Prostate gland (tissue), 2 donors: Measurements from ENCODE around the gene ZER1. TPM values are rescaled to one million over a fixed set of nuclear protein-coding genes. Genes with fewer than 3 reads are reported as not detected.
A peak's percentile ranks its signal among the peaks of the same experiment; 100 is the strongest.

Experiments used
- DNase-seq: peaks from one replicate; pipeline ENCODE4 v3.0.0-alpha.2; 2019; ENCODE audit warnings: low spot score
- H3K27ac ChIP-seq, 2 donors: fragments of 200-600 bp; sonication (generic); 2 replicates each; pipeline ENCODE4 v1.5.1; 2017 to 2019
- H3K27me3 ChIP-seq: fragments of 200-600 bp; sonication (generic); replicated peaks from 2 replicates; pipeline ENCODE4 v1.5.1; 2019; ENCODE audit not compliant: insufficient read depth
- H3K36me3 ChIP-seq, 2 donors: fragments of 200-600 bp; sonication (generic); 1 replicate in 1 of 2; 2 replicates in 1 of 2; pipeline versions ENCODE4 v1.5.1 to v1.8.1; 2017 to 2019
- H3K4me1 ChIP-seq: fragments of 200-600 bp; sonication (generic); replicated peaks from 2 replicates; pipeline ENCODE4 v1.5.1; 2019
- H3K4me3 ChIP-seq, 2 donors: fragments of 200-600 bp; sonication (generic); 2 replicates each; pipeline ENCODE4 v1.5.1; 2017 to 2019
- H3K9me3 ChIP-seq: fragments of 200-600 bp; sonication (generic); 2 replicates; pipeline ENCODE4 v1.5.1; 2017
- POLR2A ChIP-seq: fragments of 450-650 bp; IDR thresholded peaks from one replicate; pipeline ENCODE4 v1.6.1; 2016; ENCODE audit warnings: antibody characterized with exemption, mild to moderate bottlenecking
- POLR2AphosphoS5 ChIP-seq: sonication (generic); formaldehyde crosslinking; IDR thresholded peaks from one replicate; pipeline ENCODE4 v1.6.1; 2017; ENCODE audit warnings: antibody characterized with exemption
- WGBS: methylation state at CpG from one replicate; pipeline ENCODE4 v1.1.5; 2018; 5-methylcytosine and 5-hydroxymethylcytosine counted together
- intact Hi-C: fragments of 100-400 bp; cut with DNase I; formaldehyde crosslinking; loops from one replicate; pipeline ENCODE4 v1.14.2; 2022
- total RNA-seq, 2 donors: library from RNA; depleted of rRNA; stranded (reverse); fragments of >200 nt; gene quantifications; one replicate each; pipeline ENCODE4 v1.1.0, GENCODE V29; 2016
- TF ChIP-seq, protein P1 (sequence below), 4 experiments: fragments of 200-600 bp in 2 of 4; fragments of 450-650 bp in 2 of 4; sonication (generic) in 2 of 4; IDR thresholded peaks; 1 replicate in 3 of 4; 2 replicates in 1 of 4; pipeline ENCODE4 v1.5.1; 2016 to 2019; ENCODE audit warnings: antibody characterized with exemption in 4 of 4, mild to moderate bottlenecking in 2 of 4, moderate library complexity in 2 of 4

The ZER1 gene
- total RNA-seq, 2 donors from 2014 or later = 86.6 to 122 TPM

GRCh38 chr9:128818839-128819715 lies 47.4 kb upstream of the ZER1 start:
- Histone ChIP-seq H3K27me3 (no peaks in the 10 kb centered on the region), H3K4me3 (peak overlapping the region; percentile 54 to 63), H3K27ac (peak overlapping the region; percentile 80 to 82), H3K9me3 (no peaks in the 10 kb centered on the region), H3K36me3 (peaks cover 0 to 4% of the 10 kb centered on the region in 2 donors), H3K4me1 (peaks cover 4% of the 10 kb centered on the region)
- WGBS = 18% methylated on average over 42 of the region's 90 CpGs
- peak; percentile 23 for DNase-seq
- intact Hi-C loops = no loop called here
- no peak for TF ChIP-seq POLR2A
- TF ChIP-seq, protein P1, sequence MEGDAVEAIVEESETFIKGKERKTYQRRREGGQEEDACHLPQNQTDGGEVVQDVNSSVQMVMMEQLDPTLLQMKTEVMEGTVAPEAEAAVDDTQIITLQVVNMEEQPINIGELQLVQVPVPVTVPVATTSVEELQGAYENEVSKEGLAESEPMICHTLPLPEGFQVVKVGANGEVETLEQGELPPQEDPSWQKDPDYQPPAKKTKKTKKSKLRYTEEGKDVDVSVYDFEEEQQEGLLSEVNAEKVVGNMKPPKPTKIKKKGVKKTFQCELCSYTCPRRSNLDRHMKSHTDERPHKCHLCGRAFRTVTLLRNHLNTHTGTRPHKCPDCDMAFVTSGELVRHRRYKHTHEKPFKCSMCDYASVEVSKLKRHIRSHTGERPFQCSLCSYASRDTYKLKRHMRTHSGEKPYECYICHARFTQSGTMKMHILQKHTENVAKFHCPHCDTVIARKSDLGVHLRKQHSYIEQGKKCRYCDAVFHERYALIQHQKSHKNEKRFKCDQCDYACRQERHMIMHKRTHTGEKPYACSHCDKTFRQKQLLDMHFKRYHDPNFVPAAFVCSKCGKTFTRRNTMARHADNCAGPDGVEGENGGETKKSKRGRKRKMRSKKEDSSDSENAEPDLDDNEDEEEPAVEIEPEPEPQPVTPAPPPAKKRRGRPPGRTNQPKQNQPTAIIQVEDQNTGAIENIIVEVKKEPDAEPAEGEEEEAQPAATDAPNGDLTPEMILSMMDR (IDR thresholded peaks at IDR 0.05) = no peak
- no peak for TF ChIP-seq POLR2AphosphoS5

DNA sequence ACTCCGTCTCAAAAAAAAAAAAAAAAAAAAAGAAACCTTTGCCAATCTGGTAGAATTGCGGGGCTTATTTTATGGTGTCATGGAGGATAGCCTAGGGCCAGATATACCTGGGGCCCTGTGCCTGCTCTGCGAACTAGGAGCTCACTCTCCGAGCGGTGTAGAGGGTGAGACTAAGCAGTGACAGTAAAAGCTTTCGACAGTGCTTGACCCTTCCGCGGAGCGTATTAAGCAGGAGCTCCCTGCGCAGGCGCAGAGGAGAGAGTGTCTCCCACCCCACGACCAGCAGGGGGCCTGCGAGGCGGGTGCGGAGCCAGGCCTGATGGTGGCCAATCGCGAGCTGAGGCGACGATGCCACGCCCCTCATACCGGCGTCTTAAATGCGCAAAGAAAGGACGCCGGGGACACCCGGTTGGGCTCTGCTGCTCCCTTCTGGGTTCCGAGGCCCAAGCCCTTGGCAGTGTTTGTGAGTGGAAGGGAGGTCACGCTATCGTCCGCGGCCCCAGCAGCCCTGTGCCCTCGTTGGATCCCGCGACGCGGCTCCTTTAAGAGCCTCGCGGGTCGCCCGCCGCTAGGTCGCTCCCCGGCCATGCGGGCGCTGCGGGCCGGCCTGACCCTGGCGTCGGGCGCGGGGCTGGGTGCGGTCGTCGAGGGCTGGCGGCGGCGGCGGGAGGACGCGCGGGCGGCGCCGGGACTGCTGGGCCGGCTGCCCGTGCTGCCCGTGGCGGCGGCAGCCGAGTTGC lies 46.5 kb upstream of the ZER1 start, which contains the start of gene ENDOG:
Gene ENDOG, plus strand, starts transcription at position 402 of the 740 bp plus-strand sequence. Its CDS starts 185 bp downstream, at position 587.
- peaks cover under 1% of the 10 kb centered on the region for H3K4me1 ChIP-seq
- DNase-seq = peak; percentile 96
- H3K36me3 ChIP-seq = peaks cover 0 to 4% of the 10 kb centered on the region in 2 donors
- peak within 1 kb of the TSS; percentile 80 to 82 for H3K27ac ChIP-seq
- H3K9me3 ChIP-seq = no peaks in the 10 kb centered on the region
- intact Hi-C loops = no loop called here
- peak within 1 kb of the TSS; percentile 54 to 63 for H3K4me3 ChIP-seq
- TF ChIP-seq POLR2A (peak; percentile 95), POLR2AphosphoS5 (peak; percentile 98)
- TF ChIP-seq, protein P1 (IDR thresholded peaks at IDR 0.05) = peak; percentile 93 to 100 (median 96)
- WGBS = under 1% methylated on average over 70 of the region's 70 CpGs
- H3K27me3 ChIP-seq = no peaks in the 10 kb centered on the region

DNA sequence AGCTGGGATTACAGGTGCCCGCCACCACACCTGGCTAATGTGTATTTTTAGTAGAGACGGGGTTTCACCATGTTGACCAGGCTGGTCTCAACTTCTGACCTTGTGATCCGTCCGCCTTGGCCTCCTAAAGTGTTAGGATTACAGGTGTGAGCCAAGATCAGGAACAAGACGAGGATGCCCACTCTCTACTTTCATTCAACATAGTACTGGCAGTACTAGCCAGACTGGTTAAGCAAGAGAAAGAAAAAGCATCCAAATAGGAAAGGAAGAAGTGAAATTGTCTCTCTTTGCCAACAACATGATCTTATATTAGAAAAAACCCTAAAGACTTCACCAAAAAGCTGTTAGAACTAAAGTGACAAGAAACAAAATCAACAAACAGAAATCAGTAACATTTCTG lies 39.1 kb upstream of the ZER1 start:
- 61% methylated on average over 5 of the region's 5 CpGs for WGBS
- H3K9me3 ChIP-seq = no peaks in the 10 kb centered on the region
- no peak overlapping the region for H3K4me3 ChIP-seq
- no peak overlapping the region for H3K27ac ChIP-seq
- intact Hi-C loops = no loop called here
- no peak for DNase-seq
- no peaks in the 10 kb centered on the region for H3K27me3 ChIP-seq
- peaks cover 6 to 17% of the 10 kb centered on the region in 2 donors for H3K36me3 ChIP-seq
- TF ChIP-seq POLR2AphosphoS5 (peak; percentile 64), POLR2A (no peak)
- TF ChIP-seq, protein P1 (IDR thresholded peaks at IDR 0.05) = no peak
- no peaks in the 10 kb centered on the region for H3K4me1 ChIP-seq

DNA sequence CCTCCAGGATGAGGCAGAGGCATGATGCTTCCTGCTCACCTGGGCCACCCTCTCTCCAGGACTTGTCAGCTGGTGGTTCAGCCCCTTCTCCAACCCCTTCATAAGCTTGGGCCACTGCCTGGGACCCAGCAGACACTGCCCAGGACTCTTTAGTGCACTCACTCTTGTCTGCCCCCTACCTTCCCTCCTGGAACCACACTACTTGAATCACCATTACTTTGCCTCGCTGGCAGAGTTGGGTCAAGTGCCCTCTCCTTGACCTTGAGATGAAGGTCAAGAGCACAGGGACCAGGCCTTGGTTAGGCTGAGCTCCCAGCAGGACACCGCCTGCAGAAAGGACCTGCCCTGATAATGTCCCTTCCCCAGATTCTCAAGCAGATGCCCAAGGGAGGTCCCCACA lies 38.1 kb upstream of the ZER1 start:
- H3K4me1 ChIP-seq = no peaks in the 10 kb centered on the region
- H3K9me3 ChIP-seq = no peaks in the 10 kb centered on the region
- intact Hi-C loops = no loop called here
- no peaks in the 10 kb centered on the region for H3K27me3 ChIP-seq
- TF ChIP-seq, protein P1 (IDR thresholded peaks at IDR 0.05) = no peak
- TF ChIP-seq POLR2AphosphoS5 = no peak
- no peak overlapping the region for H3K27ac ChIP-seq
- no peak overlapping the region for H3K4me3 ChIP-seq
- no peak for DNase-seq
- H3K36me3 ChIP-seq = peaks cover 8 to 19% of the 10 kb centered on the region in 2 donors
- WGBS = 90% methylated on average over 2 of the region's 2 CpGs
